BJ (cell line): ENCODE measurements around the gene L1CAM. TPM values are rescaled to one million over a fixed set of nuclear protein-coding genes. Genes with fewer than 3 reads are reported as not detected.
A peak's percentile ranks its signal among the peaks of the same experiment; 100 is the strongest.

ENCODE experiments used
- CTCF ChIA-PET: fragments of 350-600 bp; formaldehyde crosslinking; extraction: SDS; loops from one replicate; lab custom pipeline; 2021; ENCODE audit warnings: antibody characterized with exemption, inconsistent platforms; lab: Yijun Ruan, JAX
- POLR2A ChIA-PET: fragments of 300-600 bp; sonication (Branson Sonifier 250); formaldehyde crosslinking; extraction: SDS; loops from one replicate; lab custom pipeline; 2021; ENCODE audit warnings: antibody characterized with exemption; lab: Charles Lee
- DNase-seq: peaks from one replicate; pipeline ENCODE4 v3.0.0-alpha.2; 2011; ENCODE audit warnings: low read depth
- H3K27me3 ChIP-seq: 2 replicates; pipeline ENCODE4 v1.6.0; 2011; ENCODE audit warnings: low read length; ENCODE audit not compliant: control insufficient read depth, insufficient read depth
- H3K36me3 ChIP-seq: 2 replicates; pipeline ENCODE4 v1.5.1; 2011; ENCODE audit warnings: low read length; ENCODE audit not compliant: control insufficient read depth, insufficient read depth
- H3K4me3 ChIP-seq: 2 replicates; pipeline ENCODE4 v1.5.1; 2011; ENCODE audit warnings: low read depth, mild to moderate bottlenecking, control low read depth, low read length
- polyA plus RNA-seq: library from polyadenylated mRNA; depleted of rRNA; stranded (reverse); fragments of >200 nt; gene quantifications from 2 replicates; pipeline ENCODE4 v1.2.3, GENCODE V29; 2011
- TF ChIP-seq, protein P1 (sequence below): IDR thresholded peaks from 2 replicates; pipeline ENCODE4 v1.5.1; 2011; ENCODE audit warnings: low read depth, mild to moderate bottlenecking, control low read depth, inconsistent platforms, low read length, moderate library complexity; ENCODE audit not compliant: insufficient read depth

Gene L1CAM
- polyA plus RNA-seq, 1 experiment = 62.0 TPM

- CTCF ChIA-PET = no interaction called here
- no peaks in the 10 kb centered on the region for H3K36me3 ChIP-seq
- no peak overlapping the region for H3K4me3 ChIP-seq
- POLR2A ChIA-PET = no interaction called here
- no peak for DNase-seq
- peaks cover 9% of the 10 kb centered on the region; the same call in 1 of the 2 replicates for H3K27me3 ChIP-seq
- TF ChIP-seq, protein P1, sequence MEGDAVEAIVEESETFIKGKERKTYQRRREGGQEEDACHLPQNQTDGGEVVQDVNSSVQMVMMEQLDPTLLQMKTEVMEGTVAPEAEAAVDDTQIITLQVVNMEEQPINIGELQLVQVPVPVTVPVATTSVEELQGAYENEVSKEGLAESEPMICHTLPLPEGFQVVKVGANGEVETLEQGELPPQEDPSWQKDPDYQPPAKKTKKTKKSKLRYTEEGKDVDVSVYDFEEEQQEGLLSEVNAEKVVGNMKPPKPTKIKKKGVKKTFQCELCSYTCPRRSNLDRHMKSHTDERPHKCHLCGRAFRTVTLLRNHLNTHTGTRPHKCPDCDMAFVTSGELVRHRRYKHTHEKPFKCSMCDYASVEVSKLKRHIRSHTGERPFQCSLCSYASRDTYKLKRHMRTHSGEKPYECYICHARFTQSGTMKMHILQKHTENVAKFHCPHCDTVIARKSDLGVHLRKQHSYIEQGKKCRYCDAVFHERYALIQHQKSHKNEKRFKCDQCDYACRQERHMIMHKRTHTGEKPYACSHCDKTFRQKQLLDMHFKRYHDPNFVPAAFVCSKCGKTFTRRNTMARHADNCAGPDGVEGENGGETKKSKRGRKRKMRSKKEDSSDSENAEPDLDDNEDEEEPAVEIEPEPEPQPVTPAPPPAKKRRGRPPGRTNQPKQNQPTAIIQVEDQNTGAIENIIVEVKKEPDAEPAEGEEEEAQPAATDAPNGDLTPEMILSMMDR = no peak
Observed at GRCh38 chrX:153830640-153831428, 55.1 kb downstream of the L1CAM start.

GRCh38 chrX:153829799-153830639 is 56.0 kb downstream of the L1CAM start, which contains the start of gene PDZD4:
PDZD4 (minus strand) TSS chrX:153830544; CDS start chrX:153830298, 246 bp downstream.
- TF ChIP-seq, protein P1 = no peak
- Histone ChIP-seq H3K36me3 (no peaks in the 10 kb centered on the region), H3K27me3 (peaks cover 9% of the 10 kb centered on the region; the same call in 1 of the 2 replicates), H3K4me3 (peak within 1 kb of the TSS; percentile 19)
- DNase-seq = no peak
- POLR2A ChIA-PET = no interaction called here
- CTCF ChIA-PET = no interaction called here

- H3K27me3 ChIP-seq = peaks cover 9% of the 10 kb centered on the region; the same call in 1 of the 2 replicates
- ChIA-PET CTCF (no interaction called here), POLR2A (no interaction called here)
- no peaks in the 10 kb centered on the region for H3K36me3 ChIP-seq
- no peak for DNase-seq
- H3K4me3 ChIP-seq = peak overlapping the region; percentile 11
- TF ChIP-seq, protein P1 = no peak
Observed at GRCh38 chrX:153829549-153829798, 56.5 kb downstream of the L1CAM start.

DNA sequence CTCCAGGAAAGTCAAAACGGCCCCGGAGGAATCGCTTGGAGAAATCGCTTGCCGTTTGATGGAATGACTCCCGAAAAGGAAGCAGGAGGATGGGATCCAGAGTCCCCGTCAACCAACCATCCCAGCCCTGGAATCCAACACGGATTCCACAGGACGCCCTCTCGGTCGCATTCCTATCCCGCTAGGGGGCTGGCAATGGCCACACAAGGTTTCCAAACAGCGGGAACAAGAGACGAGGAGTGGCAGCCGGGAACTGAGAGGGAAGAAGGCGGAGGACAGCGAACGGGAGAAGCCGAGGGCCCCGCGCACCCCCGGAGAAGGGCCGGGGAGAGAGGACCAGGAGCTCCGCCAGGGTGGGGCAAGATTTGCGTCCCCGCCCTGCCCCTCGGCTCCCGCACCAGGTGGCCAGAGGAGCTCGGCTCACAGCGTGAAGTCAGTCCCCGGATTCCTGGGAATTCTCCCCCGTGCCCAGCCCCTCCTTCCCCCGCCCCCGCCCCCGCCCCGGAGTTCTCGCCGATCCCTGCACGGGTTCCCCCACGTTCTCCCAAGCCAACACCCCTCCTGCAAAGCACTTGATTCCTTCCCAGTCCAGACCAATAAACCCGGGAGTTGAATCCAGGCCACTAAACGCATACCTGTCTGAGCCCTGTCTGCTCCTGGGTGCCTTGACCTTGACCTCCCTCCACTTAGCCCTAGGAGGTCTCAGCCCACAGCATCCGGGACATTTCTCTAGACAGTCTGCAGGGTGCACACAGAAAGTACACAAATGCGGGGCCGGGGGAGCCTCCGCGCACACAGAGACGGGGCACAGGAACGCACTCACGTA is 57.0 kb downstream of the L1CAM start:
- CTCF ChIA-PET = interaction anchor here (0.6 kb wide), 1 partner anchor 141 kb away, joined by 3 read pairs; no protein-coding TSS in a partner anchor
- no peak for DNase-seq
- Histone ChIP-seq H3K36me3 (no peaks in the 10 kb centered on the region), H3K27me3 (peaks cover 9% of the 10 kb centered on the region; the same call in 1 of the 2 replicates), H3K4me3 (0 out of 2 replicates have a peak overlapping the region, but pooled peaks have one; percentile 4)
- POLR2A ChIA-PET = no interaction called here
- TF ChIP-seq, protein P1 = 0 out of 2 replicates have a peak, but pooled peaks have one; percentile 5
